Midbrain (tissue), 1 donor: Measurements from ENCODE around the gene OSTM1.

Experiments used
- DNase-seq: peaks from one replicate; lab custom pipeline; 2025; lab: John Stamatoyannopoulos, UW

The OSTM1 gene

DNA sequence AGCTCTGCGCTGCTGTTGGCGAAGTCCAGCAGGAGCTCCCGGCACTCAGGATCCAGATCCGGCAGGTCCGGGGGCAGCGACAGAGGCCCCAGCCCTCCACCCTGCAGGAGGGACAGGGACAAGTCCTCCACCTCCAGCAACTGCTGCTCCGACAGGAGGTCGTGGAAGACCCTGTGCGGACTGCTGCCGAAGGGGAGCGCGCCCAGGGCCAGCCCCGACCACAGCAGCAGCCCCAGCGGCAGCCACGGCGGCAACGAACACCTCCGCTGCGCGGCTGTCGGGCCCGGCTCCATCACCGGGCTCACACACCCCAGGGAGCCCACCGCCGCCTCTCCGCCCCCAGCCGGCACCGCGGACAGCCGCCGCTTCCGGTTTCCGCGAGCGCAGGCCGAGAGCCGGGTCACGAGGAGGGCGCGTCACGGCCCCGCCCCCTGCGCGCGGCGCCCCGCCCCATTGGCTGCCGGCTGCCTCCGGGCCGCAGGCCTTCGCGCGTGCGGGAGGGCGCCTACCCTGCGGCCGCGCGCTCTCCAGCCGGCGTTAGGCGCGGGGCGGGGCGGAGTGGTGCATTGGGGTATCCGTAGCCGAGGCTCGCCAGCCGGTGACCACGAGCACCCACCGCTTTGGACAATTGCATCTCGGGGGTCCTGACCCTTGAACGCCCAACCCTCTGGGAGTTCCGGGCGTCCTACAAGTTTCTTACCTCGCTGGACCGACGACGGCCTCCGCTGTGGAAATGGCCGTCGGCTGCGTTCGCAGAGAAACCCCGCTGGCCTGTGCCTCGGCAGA lies at the start of gene OSTM1:
Gene OSTM1 (minus strand): TSS at position 383 of the 786 bp plus-strand sequence. CDS start 90 bp downstream, at position 293.
- DNase-seq: peak; percentile 90

GRCh38 chr6:108123946-108124345 lies 49.4 kb upstream of the OSTM1 start:
- no peak for DNase-seq

DNA sequence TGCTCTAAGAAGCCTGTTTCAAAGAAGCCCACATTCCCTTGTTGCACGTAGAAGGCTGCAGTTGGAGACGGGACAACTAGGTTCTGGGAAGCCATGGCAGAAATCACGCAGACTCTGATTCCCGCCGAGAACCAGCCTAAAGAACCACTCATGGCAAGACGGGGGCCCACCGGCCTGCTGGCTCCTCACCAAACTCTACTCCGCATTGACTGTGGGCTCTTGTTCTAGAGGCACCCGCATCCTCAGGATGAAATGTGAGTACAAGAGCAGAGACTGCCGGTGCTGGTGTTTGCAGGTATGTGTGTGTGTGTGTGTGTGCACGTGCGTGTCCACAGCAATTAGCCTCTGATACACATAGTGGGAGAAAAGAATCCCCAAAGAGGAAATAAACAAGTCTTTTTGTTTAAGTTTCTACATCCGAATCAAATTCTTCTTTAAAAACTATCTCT lies 49.0 kb upstream of the OSTM1 start:
- DNase-seq: no peak

DNA sequence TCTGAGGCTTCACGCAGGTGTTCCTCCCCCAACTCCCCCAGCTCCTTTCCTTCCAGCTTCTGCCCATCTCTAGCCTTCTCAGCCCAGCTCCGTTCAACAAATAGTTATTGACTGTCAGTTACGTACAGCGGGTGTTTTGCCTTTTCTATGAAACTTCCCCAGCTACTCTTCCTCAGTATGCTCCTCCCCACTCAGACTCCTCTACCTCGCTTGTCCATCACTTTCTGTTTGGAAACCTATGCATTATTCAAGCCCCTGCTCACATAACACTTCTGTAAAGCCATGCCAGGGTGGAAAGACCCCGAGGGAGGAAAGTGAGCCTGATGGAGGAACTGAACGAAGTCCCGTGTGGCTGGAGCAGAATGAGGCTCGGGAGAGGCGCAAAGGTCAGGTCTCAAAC lies 47.1 kb upstream of the OSTM1 start:
- DNase-seq: no peak

- DNase-seq: no peak
These were observed 45.8 kb upstream of the OSTM1 start for GRCh38 chr6:108120311-108120710.

DNA sequence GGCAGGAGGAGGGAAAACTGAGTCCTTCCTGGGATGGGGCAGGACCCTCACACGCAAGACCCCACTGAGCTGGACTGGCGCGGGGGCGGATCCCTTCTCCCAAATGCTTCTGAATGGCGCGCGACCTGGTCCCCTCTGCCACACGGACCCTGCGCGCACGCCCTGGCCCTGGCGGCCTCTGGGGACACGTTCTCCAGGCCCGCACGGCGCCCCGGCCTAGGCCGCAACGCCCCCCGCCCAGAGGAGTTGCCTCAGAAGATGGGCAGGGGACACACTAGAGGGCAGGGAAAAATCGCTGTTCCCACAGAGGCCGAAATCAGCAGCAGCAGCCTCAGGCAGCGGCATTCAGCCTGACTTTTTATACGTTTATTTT lies 45.2 kb upstream of the OSTM1 start:
- DNase-seq: no peak

DNA sequence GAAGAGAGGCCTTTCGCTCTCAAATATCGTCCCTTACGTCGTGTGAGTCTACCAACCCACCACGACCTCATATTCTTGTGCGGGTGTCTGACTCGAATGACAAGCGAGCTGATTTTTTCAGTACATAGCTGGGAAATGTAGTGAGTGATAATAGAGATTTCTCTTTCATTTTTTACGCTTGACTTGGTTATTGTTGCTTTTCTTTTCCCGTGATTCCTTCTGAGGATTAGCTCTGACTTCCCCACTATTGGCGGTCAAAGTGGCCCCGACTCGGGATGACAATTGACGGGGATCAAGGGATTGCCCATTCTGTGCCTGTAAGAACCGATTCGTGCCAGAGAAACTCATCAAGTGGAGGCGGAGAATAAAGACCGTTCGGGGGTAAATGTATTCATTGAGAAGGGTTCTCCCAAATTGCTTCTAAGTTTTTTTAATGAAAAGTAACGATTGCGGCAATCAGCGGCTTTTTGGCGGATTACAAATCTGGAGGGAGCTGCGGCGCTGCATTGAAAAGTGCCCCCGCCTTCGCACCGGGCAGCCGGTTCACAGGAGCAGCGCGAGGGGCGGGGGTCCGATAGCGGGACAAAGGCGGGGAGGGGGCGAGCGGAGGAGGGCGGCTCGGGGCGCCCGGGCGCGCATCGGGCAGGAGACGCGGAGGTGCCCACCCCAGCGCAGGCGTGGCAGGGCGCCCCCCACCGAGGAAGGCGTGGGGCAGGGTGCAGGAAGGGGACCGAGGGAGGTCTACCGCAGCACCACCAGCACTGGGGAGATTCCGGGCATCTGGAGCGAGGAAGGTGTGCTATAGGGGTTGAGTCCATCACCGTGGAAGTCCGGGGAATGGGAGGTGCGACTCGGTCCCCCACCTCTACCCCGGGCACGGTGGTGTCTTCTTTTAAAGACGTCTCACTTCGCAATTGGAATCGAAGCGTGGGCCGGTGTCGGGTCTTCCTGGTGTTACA lies 44.5 kb upstream of the OSTM1 start:
- no peak for DNase-seq

DNA sequence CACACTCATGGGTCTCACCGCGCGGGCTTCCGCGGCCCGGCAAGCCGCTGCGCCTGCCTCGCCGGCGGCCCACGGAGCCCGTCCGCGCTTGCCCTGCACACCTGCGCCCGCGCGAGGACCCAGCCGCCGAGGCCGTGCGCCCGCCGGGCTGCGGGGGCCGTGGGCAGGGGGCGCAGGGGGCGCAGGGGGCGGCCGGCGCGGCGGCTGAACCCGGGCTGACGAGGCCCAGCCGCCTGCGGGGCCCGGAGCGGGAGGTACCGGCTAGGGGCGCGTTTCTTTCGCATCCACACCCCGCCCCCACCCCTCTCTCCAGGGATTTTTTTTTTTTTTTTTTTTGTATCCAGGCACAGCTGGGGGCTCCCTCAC lies 43.8 kb upstream of the OSTM1 start:
- no peak for DNase-seq

- DNase-seq: no peak
These were observed 43.2 kb upstream of the OSTM1 start for GRCh38 chr6:108117427-108118358.

GRCh38 chr6:108116546-108117426 lies 42.2 kb upstream of the OSTM1 start:
- DNase-seq: no peak

DNA sequence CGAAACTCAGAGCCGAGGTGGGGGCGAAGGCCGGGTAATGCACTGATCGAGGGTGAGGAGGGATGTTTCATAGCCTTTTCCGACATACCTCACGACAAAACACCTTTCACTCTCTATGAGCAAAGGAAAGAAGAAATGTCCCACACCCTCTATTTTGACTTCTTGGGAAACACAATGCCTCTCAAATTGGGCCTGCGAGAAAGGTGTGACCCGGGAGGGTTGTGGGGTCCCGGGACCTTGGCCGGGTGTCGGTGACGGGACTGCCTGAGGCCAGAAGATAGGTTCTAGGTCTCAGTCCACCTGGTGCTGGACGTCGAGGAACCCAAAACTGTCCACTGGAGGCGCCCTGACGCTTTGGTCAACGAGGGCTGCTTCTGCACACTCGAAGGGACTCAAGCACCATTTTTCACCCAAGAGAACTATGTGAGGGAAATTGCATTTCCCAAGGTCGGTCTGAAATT lies 41.1 kb upstream of the OSTM1 start:
- DNase-seq: no peak

GRCh38 chr6:108114841-108115597 lies 40.5 kb upstream of the OSTM1 start:
- DNase-seq: no peak

DNA sequence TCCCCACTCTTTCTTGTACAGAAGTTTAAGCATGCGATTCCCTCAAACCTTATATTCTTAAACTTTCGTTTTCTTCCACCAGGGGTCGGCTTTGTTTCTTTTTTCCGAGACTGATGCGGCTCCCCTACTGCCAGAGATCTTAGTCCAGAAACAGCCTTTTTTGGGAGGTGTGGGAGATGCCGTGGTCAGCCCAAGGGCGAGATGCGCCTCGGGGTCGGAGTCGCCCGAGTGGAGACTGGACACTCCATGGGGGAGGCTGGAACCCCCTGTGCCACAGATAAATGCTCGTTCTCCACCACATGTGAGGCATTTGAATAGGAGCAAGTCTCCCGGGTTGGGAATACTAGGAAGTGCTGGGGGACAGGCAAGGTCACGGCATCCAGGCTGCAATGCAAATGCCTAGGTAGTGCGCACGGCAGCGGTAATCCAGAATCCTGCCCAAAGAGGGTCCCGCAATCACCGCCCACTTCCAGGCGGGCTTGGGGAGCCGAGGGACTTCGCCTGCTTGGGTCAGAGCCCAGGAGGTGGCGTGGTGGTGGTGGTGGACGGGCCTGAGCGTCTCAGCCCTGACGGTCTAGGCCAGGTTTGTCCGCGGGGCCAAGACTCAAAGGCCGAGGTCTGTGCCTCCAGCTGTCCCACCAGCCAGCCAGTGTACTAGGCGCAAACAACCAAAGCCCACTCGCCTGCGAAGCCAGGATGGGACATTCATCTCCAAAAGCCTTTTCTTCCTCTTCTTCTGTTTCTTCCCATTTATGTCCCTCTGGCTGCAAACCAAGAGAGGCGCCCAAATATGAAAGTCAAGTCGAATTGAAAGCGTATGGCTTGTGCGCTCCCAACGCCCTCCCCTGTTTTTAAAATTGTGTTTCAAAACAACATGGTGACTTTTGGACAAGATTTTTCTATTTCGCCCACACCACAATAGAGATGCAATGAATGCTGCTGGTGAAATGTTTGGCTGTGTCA lies 39.3 kb upstream of the OSTM1 start:
- peak; percentile 68 for DNase-seq

DNA sequence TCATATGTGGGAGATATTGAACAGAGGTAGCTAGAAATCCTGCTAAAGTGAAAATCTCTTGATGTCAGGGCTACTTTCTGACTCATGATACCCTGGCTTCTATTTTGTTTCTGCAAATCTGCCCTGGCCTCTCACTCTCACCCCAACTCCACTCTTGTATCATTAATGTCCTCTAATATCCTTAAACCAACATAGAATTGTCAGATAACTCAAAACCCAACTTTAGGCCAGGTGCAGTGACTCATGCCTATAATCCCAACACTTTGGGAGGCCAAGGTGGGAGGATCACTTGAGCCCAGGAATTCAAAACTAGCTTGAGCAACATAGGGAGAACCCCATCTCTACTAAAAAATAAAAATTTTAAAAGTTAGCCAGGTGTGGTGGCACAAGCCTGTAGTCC lies 33.8 kb upstream of the OSTM1 start:
- no peak for DNase-seq

DNA sequence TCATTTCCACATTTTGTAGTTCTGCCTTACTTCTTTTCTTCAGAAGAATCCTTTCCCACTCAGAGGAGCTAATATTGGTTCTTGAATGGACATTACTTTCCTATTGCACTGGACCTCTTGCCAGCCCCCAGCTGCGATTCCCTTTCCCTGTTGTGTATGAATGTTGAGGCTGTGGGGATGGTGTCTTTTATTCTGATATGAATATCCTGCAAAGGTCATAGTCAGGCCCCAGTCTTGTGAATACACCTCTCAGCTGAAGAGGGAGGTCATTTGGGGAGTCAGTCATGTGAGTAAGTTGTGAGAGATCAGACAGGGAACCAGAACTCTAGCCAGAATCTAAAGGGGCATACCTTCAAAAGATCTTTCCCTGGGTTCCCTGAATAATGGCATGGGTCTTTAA lies 32.6 kb upstream of the OSTM1 start:
- DNase-seq: no peak

GRCh38 chr6:108106694-108107093 lies 32.2 kb upstream of the OSTM1 start:
- DNase-seq: no peak

DNA sequence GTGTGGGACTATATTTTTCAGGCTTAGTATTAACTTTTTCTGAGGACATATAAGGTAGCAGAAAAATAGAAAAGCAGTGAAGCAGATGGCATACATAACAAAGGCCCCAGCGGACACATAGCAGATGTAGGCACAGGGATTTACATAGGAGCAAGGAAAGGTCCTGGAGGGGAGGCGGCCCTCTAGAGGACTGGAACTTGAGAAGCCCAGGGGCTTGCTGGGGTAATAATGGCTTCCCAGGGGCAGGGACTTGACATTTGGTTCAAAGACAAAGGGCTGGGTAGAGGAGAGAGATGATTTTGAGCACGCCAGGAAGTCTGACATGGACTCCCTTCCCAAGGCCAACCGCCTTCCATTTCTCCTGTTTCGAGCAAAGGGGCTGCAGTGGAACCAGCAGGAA lies 31.7 kb upstream of the OSTM1 start:
- no peak for DNase-seq

GRCh38 chr6:108105571-108105970 lies 31.0 kb upstream of the OSTM1 start:
- no peak for DNase-seq

- no peak for DNase-seq
These were observed 28.4 kb upstream of the OSTM1 start for GRCh38 chr6:108102965-108103364.
